Inflammatory macrophage treated with lipopolysaccharide for 1 hour (primary cell): ENCODE data around the gene SERINC2.
"Not testable (repeated sequence)": the region's sequence is repeated elsewhere in the genome, so short reads cannot be mapped to it uniquely, and the experiment has no call there.

Experiments used
- DNase-seq, 2 donors: peaks; one replicate each; pipeline ENCODE4 v3.0.0-alpha.2; 2020 to 2022

SERINC2 gene

DNA sequence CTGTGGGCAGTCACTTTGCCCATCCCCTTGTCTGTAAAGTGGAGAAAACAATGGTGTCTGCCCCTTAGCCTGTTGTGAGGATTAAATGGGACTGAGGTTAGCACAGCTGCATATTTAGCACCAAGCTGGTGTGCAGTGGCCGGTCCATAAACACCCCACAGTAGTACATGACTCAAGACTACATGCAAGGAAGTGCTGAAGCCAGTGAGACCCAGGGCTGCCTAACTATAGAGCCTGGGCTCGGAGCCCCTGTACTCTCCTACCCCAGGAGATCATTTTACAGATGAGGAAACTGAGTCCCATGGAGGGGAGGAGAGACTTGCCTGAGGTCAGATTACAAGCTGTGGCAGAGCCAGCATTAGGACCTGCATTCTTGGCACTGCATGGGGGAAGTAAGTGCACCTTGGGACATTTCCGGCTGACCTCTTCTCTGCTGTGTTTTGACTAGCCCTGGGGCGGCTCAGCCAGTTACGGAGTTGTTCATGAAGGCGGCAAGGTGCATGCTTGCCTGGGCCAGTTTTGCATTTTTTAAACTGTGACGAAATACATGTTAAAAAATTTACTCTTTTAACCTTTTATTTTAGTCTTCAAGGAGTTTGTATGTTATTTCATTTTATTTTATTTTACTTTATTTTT lies 3.2 kb downstream of the SERINC2 start:
- DNase-seq = no peak

DNA sequence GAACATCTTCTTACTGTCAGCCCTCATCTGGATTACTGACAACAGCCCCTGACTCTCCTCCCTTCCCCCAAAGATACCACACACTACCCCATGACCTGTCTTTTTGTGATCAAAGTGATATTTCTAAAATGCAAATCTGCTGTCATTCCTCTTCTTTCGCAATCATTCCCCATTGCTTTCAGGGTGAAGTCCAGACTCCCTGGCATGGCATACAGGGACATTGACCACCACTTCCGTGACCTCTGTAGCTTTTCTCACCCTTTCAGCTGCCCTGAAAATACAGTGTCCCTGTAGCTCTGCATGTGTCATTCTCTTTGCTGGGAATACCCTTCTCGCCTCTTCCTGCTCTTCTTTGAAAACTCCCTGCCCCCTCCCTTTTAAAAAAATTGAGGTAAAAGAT lies 4.1 kb downstream of the SERINC2 start:
- DNase-seq = no peak

DNA sequence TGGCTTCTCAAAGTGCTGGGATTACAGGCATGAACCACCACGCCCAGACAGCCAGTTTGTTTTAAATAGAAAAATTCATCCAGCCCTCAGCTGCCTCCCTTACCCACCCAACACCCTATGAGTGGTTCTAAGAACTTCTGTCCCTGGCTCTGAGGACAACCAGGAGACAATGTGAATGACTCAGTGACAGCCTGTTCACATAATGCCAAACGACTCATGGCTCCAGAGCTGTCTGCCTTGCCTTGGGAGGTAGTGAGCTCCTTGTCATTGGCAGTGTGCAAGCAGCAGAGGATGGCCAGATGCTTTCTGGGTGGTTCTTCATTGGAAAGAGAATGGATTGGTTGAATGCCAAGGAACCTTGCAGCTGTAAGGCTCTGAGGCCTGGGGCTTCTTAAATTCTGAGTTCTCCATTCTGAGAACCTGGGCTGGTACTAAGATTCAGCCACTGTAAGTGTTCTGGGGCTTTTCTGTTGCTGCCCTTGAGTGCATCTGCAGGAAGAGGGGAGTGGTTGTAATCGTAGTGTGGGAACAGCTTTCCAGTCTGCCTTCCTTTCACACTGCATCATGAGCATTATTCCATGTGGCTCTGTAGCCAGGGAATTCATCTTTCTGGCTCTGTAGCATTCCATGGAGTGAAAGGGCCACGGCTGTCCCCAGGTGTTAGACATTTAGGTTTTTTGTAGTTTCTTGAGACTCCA lies 5.8 kb downstream of the SERINC2 start:
- DNase-seq = no peak

DNA sequence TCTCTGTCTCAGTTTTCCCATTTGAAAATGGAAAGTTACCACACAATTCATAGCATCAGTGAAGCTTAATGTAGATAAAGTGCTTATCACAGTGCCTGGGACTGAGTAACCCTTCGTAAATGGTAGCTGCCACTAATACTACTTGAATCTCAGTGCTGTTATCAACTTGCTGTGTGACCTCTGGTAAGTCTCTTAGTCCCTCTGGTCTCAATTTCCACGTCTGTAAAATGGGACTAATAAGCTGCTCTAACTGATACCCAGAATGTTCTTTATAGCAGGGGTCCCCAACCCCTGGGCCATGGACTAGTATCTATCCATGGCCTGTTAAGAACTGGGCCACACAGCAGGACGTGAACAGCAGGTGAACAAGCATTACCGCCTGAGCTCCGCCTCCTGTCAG lies 7.7 kb downstream of the SERINC2 start:
- DNase-seq = no peak

DNA sequence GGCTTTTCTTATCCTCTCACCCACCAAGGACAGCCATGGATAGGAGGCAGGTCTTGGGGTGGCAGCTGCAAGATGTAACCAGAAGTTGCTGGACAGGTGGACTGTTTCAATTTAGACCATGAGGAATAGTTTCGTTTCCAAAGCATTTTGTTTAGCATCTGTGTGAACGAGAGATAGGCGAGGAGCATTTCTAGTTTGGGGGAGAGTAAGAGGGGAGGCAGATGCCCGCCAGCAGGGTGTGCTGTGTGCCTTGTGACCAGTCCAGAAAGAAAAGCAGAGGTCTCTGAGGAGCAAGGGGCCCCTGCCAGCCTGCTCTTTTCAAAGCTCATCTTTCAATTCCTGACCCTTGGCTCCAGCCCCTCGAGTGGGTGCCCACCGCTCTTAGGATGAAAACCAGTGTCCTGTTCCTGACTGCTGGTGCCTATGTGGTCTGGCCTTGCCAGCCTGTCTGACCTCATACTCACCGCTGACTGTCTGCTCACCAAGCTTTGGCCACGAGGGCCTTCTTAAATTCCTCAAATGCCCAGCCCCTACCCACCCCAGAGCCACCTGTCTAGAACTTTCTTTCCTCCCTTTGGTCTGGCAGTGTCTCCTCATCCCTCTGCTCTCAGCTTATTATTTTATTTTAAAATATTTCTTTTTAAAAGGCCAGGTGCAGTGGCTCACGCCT lies 8.5 kb downstream of the SERINC2 start:
- no peak for DNase-seq

DNA sequence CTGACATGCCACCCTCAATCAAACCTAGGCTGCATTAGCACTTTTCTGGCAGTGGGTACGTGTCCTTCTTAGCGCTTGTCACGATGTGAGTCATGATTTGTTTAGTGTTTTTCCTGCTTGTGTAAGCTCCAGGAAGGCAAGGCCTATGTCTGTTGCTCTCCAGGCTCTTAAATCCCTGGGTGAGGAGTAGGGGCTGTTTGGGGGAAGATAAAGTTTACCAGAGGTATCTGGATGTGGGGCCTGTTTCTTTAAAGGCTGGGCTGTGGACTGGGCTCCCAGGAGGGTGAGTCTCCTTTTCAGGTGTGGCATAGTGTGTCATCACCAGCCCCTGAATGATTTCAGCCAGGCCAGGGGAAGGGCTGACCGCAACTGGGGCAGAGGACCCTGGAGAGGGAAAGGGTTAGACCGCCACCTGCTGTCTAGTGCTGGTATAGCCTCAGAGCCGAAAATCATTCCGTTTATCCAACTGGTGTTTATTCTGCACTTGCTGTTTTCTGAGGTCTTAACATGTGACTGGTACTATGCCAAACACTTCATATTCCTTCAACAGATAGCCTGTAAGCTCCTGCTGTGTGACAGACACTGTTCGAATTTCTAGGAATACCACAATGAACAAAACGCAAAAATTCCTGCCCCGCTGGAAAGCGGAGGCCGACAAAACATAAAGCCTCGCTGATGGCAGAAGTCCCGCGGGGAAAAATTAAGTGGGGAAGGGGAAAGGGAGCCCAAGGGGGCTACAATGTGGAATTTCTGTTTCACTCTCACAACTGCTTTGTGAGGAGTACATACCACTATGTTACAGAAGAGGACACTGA lies 9.7 kb downstream of the SERINC2 start:
- peak; percentile 47 to 95 for DNase-seq

DNA sequence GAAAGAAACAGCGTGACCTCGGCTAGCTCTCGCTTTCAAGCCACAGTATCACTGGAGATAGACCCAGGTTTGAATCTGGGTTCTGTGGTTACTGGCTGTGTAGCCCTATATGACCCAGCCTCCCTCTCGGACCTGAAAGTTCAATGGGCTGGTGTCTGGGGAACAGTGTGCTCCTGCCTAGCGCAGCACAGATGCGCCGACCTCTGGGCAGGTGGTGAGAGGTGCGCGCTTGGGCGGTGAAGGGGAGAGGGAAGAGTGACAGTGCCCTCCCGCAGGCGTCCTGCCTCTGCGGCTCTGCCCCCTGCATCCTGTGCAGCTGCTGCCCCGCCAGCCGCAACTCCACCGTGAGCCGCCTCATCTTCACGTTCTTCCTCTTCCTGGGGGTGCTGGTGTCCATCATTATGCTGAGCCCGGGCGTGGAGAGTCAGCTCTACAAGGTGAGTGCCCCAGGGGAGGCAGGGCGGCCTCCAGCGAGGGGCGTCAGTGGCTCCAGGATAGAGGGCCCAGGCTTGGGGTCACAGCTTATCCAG lies 10.5 kb downstream of the SERINC2 start:
- no peak for DNase-seq

DNA sequence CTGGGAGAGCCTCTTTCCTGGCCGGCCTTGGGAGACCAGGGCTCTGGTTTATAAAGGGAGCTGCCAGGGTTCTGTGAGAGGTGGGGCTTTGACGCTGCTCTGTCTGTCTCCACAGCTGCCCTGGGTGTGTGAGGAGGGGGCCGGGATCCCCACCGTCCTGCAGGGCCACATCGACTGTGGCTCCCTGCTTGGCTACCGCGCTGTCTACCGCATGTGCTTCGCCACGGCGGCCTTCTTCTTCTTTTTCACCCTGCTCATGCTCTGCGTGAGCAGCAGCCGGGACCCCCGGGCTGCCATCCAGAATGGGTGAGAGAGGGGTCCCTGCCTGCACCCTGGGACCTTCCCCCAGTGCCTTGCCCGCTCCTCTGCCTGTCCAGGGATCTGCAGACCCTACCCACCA lies 11.6 kb downstream of the SERINC2 start:
- DNase-seq = no peak

DNA sequence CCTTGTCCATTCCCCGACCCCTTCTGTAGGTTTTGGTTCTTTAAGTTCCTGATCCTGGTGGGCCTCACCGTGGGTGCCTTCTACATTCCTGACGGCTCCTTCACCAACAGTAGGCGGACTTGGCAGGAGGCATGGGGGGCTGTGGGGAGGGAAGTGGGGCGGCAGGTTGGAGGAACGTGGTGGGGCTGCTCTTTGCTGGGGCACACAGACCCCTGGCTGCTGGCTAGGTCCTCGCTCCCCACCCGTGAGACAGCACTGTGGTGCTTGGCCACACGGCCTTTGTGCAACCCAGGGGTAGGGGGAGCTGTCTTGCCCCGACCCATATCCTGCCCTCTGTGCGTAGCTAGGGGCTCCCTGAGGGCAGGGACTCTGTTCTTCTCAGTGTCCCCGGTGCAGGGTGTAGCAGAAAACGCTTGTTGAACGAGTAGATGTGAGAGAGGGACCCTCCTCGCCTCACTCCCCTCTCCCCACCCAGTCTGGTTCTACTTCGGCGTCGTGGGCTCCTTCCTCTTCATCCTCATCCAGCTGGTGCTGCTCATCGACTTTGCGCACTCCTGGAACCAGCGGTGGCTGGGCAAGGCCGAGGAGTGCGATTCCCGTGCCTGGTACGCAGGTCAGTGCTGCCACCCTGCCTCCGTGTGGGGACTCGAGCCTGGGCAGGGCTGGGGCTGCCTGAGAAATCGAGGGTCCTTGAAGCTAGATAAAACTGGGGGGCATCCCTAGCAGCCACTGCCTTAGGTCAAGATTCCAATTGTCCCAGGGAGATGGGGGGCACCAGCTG lies 12.5 kb downstream of the SERINC2 start:
- DNase-seq = no peak

DNA sequence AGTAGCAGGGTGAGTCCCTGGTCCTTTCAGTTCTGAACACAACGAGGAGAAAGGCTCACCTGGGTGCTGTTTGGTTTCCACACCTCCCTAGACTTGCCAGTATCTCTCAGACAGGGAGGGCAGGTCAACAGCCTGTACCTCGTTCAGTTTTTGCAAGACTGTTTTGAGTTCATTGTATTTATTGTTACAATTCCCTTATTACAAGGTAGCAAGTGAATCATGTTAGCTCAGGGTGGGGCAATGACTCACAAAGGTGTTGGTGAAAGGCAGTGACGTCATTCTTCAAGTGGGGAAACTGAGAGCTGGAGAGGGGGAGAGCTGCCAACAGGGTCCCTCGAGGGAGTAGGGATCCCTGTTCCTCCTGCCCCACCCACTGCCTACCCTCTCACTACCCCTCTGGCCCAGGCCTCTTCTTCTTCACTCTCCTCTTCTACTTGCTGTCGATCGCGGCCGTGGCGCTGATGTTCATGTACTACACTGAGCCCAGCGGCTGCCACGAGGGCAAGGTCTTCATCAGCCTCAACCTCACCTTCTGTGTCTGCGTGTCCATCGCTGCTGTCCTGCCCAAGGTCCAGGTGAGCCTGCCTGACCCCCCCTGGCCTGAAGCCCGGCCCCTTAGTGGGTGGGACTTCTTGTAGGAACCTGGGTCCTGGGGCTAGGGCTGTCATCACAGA lies 13.4 kb downstream of the SERINC2 start:
- DNase-seq = no peak

DNA sequence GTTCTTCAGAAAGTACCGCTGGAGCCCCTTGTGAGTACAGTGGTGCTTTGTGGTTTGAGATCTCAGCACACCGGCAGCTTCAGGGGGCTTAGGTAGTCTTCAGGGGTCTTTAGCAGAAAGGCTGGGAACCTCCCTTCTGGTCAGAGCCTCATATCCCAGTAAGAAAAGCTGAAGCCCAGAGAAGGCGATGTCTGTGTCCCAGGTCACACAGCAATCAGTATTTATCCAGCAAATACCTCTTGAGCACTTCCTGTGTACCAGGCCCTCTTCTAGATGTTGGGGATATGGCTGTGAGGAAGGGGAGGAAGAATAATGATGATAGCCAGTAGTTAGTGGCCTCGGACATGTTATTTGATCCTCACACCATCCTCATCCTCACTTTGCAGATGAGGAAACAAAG lies 14.3 kb downstream of the SERINC2 start:
- no peak for DNase-seq

DNA sequence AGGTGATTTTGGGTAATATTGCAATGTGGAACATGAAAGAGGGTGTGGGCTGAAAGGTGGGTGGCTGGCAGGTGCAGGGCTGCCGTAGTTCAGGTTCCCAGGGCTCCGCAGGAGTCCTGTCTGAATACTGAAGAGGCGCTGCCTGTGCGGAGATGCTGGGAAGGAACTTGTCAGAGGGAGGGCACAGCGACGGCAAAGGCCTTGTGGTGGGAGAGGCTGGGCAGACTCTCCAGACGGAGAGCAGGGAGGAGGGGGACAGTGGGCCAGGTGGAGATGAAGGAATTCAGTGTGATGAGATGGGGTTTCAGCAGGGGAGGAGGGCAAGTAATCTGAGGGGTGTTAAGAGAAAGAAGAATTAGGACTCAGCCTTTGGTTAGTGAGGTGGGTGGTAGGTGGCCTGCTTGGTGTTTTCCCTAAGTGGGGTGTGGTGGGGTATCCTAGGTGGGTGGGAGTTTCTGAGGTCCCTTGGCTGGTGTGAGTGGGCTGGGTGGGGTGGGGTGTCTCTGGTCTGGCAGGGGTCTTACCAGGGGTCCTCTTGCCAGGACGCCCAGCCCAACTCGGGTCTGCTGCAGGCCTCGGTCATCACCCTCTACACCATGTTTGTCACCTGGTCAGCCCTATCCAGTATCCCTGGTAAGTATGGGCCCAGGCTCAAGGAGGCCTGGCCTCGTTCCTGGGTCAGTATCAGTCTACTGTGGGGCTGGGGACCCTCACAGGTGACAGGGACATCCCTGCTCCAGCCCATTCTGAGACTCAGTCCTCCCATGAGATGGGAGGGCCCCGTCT lies 15.6 kb downstream of the SERINC2 start:
- DNase-seq = no peak

DNA sequence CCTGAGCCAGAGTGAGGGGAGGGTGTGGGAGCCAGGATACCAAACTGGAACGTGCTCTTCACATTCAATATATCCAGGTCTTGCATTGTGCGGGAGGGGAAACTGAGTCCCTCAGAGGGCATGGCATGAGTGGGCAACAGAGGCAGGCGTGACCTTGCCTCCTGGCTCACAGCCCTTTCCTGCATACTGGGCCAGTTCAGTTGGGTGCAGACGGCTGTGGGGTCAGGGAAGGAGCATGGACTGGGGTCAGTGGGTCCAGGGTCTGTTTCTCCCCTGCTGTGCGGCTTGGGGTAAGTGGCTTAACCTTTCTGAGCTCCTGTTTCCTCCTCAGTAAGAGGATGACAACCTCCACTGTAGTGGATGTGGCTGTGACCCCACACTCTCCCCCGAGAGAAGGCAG lies 16.6 kb downstream of the SERINC2 start:
- DNase-seq = no peak

DNA sequence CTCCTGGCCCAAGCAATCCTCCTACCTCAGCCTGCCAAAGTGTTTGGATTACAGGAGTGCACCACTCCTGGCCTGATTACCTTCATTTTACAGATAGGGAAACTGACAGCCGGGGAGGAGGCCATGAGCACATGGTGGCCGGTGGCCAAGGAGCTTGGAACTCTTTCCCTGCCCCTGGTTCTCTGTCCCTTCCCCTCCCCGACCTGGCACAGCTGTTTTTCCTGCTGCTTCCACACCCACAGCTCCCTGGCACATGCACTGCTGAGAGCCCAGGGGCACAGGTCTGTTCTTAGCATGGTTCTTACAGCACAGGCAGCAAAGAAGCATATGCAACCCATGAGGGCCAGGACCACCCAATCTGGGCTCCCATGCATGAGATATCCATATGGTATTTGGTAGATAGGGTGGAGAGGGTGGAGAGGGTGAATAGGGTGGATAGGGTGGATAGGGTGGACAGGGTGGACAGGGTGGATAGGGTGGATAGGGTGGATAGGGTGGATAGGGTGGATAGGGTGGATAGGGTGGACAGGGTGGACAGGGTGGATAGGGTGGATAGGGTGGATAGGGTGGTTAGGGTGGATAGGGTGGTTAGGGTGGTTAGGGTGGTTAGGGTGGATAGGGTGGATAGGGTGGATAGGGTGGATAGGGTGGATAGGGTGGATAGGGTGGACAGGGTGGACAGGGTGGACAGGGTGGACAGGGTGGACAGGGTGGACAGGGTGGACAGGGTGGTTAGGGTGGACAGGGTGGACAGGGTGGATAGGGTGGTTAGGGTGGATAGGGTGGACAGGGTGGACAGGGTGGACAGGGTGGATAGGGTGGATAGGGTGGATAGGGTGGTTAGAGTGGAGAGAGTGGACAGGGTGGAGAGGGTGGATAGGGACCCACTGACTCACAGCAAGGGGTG lies 18.6 kb downstream of the SERINC2 start:
- DNase-seq = not testable (repeated sequence)

DNA sequence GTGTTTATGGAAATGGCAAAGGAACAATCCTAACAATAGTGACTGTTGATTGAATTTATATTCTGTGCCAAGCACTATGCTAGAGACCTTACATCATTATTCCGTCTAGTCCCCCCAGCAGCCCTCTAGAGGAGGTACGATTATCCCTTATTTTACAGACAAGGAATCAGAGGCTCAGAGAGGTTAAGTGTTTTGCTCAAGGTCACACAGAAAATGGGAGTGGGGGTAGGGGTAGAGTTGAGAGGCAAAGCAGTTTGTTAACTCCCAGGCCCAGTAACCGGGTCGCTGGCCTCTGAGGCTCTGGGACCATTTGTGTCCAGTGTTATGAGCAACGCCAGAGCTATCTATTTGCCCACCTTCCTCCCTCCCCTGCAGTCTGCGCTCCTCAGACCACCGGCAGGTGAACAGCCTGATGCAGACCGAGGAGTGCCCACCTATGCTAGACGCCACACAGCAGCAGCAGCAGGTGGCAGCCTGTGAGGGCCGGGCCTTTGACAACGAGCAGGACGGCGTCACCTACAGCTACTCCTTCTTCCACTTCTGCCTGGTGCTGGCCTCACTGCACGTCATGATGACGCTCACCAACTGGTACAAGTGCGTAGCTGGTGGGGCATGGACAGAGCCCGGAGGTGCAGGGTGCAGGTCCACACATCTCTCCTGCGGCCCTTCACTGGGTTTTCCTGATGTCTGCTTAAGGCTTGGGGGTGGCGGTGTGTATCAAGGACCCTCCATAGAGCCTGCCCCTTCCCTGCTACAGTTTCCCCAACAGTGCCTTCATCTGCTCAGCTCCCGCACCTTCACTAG lies 19.8 kb downstream of the SERINC2 start:
- no peak for DNase-seq

DNA sequence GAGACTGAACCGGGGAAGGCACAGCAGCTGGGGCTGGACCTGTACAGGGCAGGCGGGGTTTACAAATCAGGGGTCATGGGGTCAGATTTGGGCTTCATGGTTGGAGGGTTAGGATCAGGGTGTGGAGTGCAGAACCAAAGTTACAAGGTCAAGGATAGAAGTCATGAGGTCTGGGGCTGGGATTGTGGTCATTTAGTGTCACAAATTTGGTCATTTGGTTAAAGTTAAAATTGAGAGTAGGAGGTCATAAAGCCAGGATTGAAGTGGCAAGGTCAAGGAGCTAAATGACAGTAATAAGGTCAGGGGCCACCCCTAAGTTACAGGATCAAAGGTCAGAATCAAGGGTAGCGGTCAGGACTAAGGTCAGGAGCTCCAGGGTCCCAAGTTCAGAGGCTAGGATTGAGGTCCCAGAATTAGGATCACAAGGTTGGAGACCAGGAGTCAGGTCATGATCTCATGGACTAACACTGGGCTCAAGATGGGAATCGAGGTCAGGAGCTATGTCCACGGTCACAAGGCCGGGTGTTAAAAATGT lies 20.4 kb downstream of the SERINC2 start:
- DNase-seq = no peak

DNA sequence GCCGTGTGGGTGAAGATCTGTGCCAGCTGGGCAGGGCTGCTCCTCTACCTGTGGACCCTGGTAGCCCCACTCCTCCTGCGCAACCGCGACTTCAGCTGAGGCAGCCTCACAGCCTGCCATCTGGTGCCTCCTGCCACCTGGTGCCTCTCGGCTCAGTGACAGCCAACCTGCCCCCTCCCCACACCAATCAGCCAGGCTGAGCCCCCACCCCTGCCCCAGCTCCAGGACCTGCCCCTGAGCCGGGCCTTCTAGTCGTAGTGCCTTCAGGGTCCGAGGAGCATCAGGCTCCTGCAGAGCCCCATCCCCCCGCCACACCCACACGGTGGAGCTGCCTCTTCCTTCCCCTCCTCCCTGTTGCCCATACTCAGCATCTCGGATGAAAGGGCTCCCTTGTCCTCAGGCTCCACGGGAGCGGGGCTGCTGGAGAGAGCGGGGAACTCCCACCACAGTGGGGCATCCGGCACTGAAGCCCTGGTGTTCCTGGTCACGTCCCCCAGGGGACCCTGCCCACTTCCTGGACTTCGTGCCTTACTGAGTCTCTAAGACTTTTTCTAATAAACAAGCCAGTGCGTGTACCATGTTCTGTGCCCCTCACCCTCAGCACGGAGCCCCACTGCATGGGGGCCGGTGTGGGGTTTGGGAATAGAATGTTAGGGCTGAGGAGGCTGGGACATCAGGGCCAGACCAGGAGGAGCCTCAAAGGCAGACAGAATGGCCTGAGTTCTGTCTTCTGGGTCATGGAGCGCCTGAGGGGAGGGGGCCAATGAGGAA lies 21.3 kb downstream of the SERINC2 start:
- no peak for DNase-seq

DNA sequence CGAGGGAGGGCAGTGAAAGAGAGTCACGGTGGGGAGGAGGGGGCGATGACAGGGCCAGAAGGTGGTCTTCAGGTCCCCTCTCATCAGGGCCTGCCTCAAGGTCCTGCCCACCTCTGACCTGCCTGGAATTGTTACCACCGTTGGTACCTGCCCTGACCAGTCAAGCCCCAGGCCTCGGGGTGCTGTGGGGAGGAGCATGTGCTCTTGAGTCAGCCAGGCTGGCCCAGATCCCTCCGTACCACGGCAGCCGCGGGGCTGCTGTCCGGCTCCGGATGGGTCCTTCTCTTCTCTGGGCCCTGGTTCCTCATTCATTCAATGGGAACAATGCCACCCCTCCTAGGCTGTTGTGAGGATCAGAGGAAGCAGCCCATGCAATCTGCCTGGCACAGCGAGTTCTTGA lies 22.0 kb downstream of the SERINC2 start:
- no peak for DNase-seq
